Measurements from ENCODE around the gene FAM209B.

DNA sequence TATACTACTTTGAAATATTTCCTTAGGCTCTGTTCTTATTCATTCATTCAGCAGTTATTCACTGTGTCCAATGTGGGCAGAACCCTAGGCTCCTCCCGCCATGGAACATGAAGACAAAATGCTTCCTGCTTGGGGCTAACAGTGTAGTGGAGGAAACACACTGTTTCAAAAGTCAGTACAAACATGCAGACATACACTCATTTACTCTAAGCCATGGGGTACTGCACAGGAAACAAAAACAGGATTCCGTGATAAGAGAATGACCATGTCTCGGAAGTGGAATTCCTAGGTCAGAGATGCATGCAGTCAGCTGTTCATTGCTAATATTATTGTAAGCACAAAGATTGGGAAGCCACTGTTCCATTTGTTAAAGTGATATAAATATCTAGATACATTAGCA lies 26.9 kb upstream of the FAM209B start:
- TF ChIP-seq, protein P1, sequence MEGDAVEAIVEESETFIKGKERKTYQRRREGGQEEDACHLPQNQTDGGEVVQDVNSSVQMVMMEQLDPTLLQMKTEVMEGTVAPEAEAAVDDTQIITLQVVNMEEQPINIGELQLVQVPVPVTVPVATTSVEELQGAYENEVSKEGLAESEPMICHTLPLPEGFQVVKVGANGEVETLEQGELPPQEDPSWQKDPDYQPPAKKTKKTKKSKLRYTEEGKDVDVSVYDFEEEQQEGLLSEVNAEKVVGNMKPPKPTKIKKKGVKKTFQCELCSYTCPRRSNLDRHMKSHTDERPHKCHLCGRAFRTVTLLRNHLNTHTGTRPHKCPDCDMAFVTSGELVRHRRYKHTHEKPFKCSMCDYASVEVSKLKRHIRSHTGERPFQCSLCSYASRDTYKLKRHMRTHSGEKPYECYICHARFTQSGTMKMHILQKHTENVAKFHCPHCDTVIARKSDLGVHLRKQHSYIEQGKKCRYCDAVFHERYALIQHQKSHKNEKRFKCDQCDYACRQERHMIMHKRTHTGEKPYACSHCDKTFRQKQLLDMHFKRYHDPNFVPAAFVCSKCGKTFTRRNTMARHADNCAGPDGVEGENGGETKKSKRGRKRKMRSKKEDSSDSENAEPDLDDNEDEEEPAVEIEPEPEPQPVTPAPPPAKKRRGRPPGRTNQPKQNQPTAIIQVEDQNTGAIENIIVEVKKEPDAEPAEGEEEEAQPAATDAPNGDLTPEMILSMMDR (IDR thresholded peaks at IDR 0.05; ENCODE audit: low read length) = no peak
- no peak for TF ChIP-seq EZH2 (optimal IDR thresholded peaks at IDR 0.05; ENCODE audit: low read depth, low read length)
